NCI-H1092 treated with DMSO at 0.1 percent for 48 hours (cell line): ENCODE results near the gene CDK6.
"Not testable (repeated sequence)": the region's sequence is repeated elsewhere in the genome, so short reads cannot be mapped to it uniquely, and the experiment has no call there.

Experiments used
- DNase-seq: peaks from one replicate; lab custom pipeline; 2025; lab: John Stamatoyannopoulos, UW

CDK6 gene

GRCh38 chr7:92623544-92623943 is 212.8 kb downstream of the CDK6 start:
- DNase-seq: no peak

- DNase-seq: no peak
These were observed 213.7 kb downstream of the CDK6 start for GRCh38 chr7:92622685-92623084.

DNA sequence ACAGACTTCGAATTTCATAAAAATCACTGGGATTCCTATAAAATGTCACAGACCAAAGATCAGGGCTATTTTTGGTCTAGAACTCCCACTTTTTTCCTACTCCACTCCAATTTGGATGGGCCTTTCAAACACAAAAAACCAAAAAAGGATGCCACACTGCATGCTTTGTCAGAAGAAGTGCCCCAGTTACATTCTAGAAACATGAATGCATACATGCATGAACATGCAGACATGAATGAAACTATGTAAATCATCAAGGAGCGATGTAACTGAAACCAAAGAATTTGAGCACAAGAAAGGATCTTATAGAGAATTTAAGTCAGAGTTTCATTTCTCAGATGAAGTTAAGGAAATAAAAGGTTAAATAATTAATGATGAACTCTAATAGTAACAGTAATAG is 214.3 kb downstream of the CDK6 start:
- DNase-seq: no peak

DNA sequence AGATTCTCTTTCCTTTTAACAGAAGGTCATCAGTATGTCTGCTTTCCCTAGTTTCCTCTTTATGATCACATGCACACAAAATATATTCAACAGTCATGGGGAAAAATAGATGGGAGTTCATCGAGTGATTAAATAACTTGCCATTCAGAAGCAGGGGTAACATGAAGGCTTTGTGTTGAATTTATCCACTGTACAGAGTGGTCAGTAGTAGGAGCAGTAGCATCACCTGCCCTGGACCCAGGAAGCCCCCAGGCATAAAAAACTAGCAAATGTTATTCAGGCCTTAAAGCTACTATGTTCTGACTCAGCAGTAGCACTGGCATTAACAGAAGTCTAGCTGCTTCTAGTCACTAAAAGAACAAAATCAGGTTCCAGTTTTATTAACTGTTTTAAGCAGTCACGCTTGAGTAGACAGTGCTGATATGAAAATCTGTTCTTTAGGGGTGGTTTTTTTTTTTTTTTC is 214.8 kb downstream of the CDK6 start:
- no peak for DNase-seq

- peak; percentile 77 for DNase-seq
These were observed 215.3 kb downstream of the CDK6 start for GRCh38 chr7:92621026-92621540.

- DNase-seq: no peak
These were observed 220.5 kb downstream of the CDK6 start for GRCh38 chr7:92615861-92616260.

DNA sequence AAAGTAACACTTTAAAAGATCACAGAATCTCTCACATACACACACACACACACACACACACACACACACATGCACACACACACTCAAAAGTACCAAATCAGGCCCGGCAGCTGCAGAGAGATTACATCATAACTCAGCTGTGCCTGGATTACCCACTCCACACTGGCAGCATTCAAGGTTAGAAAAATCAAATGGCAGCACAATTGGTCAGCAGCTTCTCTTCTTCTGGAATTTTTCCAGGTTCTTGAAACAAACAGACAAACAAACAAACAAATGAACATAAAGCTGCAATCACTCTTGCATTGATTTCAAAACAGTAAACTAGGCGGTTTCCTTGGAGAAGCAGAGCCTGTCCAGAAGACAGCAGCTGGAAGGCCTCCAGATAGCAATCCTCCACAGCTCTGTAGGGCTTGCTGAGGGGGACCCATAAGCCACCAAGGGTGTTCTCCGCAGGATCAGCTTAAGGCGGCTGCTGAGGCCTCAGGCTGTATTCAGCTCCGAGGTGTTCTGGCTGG is 221.7 kb downstream of the CDK6 start:
- DNase-seq: no peak

GRCh38 chr7:92613720-92614119 is 222.7 kb downstream of the CDK6 start:
- no peak for DNase-seq

DNA sequence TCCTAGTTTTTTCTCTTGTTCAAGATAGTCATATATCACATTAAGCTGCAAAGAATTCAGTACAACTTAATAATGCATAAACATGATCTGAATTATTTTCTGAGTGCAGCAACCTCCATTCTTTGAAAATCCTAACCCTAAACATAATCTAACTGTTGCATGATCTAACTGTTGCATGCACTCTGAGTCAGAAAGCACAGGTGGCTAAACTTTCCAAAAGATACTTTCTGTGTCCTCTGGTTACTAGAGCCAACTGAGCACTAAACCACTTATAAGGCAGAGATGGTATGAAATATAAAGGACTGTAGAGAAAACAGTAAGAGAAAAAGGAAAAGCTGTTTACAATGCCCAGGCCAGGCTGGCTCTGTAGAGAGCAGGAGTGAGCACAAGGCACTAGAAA is 223.2 kb downstream of the CDK6 start:
- DNase-seq: no peak

DNA sequence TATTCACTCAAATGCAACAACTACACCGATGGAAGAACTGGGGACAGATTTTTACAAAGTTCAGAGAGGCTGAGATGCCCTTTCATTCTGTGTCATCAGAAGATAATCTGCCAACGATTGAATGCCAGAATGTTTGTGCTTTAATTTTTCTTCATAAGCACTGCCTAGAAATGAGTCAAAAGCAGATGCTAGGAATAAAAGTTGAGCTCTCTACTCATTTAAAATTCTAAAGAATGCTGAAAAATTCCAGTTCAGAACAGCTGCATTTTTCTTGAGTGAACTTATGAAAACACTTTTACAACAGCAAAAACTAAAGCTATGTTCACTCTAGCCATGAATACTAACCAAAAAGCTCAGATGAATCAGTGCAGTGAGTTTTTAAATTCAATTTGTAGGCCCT is 223.9 kb downstream of the CDK6 start:
- DNase-seq: no peak

DNA sequence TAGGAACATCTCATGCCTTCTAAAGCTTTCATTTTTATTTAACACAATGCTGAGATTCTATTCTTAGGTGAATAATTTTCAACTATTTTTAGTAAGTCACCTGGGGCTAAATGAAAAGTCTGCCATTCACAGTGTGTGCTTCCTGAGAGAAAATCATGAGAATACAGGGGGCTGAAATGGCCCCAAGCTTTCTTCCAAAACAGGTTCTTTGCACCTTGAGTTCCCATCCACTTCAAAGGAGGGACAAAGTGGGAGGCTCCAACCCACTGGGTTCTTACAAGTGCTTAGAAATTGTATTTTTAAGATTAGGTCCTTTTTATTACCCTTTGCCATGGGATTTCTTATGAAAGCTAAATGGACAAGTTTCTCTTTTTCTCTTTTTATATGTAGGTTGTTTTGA is 224.6 kb downstream of the CDK6 start:
- no peak for DNase-seq

DNA sequence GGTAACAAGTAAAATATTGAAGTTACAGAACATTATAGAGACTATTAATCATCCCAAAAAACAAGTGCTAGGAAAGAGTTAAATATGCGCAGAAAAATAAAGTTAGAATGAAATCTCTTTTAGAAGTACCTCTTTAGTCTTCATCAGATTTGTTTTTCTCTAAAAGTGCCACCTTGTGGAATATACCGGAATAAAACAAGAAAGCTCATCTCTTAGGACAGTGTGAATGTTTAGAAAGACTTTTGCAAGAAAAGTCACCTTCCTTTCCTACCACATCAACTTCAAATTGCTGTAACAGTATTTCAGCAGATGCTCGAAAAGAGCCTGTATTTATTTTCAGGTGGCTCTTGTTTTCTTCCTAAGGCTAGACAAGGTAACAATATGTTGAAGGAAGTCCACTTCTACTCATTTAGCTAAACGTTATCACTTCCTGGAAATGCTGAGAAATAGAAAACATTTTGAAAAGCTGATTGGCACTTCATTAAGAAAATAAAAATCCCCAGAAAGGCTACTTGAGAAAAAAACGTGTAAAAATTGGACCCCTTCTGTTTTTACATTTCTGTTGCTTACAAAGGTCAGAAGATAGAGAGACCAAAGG is 226.4 kb downstream of the CDK6 start:
- DNase-seq: peak; percentile 9

DNA sequence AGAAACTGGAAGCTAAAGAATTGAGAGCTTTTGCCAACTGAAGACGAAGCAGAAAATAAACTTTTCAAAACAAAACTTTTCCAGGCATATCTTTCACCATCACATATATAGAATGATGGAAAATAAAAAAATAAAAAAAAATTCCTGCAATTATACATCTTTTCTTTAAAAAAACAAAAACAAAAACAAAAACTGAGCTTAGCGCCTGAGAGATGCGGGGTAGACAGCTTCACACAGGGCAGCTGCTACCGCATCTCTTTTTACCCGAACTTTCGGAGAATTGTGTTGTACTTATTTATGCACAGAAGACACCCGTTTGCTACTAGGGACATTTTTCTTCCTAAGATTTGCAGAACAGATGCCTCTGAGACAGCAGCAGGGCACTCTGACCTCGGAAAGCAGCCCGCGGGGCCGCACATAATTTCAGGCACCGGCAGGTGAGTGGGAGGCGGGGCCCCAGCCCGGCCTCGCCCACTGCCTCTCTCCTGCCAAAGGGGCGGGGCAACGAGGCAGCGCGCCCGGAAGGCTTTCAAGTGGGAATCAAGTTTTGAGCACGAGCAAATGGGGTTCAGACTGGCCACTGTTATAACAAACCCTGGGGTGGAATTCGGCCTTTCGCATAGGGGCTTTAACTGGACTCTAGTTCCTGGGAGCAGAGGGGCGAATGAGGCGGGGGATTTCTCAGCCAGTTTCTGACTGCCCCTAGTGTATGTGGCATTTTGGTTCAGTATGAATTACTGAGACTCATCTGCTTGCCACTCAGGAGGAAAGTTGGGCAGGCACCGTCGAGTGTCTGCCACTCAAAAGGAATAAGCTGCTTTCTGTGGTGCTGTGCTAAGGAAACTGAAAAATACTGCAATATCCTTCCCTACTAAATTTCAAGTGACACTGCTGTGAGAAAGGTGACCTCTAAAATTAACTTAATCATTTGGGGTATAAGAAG is 227.7 kb downstream of the CDK6 start:
- DNase-seq: no peak

DNA sequence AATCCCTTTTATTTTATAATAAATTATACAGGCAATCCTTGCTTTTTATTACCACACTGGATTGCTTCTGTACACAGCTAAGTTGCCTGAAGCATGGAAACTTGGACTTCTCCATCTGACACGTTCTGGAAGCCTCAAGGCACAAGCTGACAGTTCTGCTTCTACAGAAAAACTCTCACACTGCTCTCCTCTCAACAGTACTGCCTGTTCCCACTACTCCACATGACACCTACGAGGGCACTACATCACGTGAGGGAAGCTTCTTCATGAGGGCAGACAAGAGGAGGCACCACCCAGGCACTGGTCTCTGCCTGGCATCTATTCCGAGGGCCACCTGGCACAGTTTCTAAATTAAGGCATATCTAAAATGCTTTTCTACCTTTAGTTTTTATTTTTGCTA is 229.4 kb downstream of the CDK6 start:
- DNase-seq: no peak

DNA sequence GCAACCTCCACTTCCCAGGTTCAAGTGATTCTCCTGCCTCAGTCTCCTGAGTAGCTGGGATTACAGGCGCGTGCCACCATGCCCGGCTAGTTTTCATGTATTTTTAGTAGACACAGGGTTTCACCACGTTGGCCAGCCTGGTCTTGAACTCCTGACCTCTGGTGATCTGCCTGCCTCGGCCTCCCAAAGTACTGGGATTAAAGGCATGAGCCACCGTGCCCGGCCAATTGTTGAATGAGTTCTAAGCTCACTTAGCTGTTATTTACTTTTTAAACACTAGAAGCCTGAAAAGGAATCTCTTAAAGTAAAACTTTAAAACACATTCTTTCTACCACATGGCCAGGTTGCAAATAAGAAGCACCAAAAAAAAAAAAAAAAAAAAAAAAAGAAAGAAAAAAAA is 231.9 kb downstream of the CDK6 start:
- DNase-seq: not testable (repeated sequence)

GRCh38 chr7:92603089-92603445 is 233.3 kb downstream of the CDK6 start:
- no peak for DNase-seq

DNA sequence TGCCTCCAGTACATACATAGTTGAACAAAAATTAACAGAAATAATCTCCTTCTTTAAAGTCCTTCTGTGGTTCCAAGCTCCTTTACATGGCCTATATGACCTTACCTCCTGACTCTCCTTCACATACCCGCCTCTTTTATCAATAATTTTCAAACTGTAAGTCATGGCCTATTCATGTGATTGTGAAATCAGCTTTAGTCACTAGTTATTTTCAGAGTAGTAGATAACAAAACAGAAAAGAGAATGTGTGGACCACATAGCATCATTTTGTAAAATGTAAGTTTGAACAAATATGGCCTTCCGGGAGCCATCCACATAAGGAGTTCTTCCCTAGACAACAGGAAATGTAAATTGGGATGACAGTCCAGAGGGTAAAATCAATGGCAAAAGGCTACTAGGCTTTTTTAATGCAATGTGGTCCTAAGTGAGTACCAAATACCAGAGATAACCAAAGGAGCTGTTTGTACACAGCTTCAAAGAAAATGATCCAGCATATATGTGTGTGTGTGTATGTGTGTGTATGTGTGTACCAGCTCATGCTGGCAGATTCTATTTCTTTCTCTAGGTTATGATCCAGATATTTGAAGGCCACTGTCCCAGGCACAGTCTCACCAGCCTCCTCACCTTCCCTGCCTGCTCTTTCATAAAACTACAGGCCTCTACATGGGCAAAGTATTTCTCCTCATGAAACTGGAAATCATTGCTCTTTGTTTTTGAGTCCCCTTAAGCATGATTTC is 233.9 kb downstream of the CDK6 start:
- DNase-seq: no peak

- DNase-seq: no peak
These were observed 237.9 kb downstream of the CDK6 start for GRCh38 chr7:92598310-92598981.

- DNase-seq: no peak
These were observed 241.1 kb downstream of the CDK6 start for GRCh38 chr7:92595281-92595680.

- DNase-seq: no peak
These were observed 241.6 kb downstream of the CDK6 start for GRCh38 chr7:92594746-92595145.

- no peak for DNase-seq
These were observed 245.6 kb downstream of the CDK6 start for GRCh38 chr7:92590711-92591310.
